Activated CD4-positive, alpha-beta T cell treated with anti-CD3 and anti-CD28 coated beads for 1 hour (primary cell): Measurements from ENCODE around the gene CD22.
"Not testable (repeated sequence)": the region's sequence is repeated elsewhere in the genome, so short reads cannot be mapped to it uniquely, and the experiment has no call there.

Experiments
- DNase-seq: peaks from one replicate; pipeline ENCODE4 v3.0.0-alpha.2; 2020

Gene CD22

GRCh38 chr19:35362261-35363000 lies 33.4 kb downstream of the CD22 start:
- DNase-seq = no peak

GRCh38 chr19:35363001-35363590 lies 34.1 kb downstream of the CD22 start:
- no peak for DNase-seq

DNA sequence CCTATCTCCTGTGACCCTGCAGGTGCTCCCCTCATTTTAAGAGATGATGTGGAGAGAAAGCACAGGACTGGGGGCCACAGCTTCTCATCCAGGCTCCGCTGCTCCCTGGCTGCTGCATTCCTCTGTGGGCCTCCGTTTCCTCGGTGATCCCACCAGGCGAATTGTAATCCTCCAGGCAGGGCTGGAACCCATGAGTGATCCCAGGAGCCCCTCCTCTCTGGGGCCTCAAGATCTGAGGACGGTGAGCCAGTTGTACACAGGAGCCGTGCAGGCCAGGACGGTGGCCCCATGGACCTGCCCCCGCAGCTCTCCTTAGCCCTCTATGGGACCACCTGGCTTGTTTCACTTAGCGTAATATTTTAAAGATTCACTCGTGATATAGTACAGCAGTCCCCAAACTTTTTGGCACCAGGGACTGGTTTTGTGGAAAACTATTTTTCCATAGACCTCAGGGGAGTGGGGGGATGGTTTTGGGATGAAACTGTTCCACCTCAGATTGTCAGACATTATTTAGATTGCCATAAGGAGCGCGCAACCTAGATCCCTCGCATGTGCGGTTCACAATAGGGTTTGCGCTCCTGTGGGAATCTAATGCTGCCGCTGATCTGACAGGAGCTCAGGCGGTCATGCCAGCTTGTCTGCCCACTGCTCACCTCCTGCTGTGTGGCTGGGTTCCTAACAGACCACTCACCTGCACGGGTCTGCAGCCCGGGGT lies 34.9 kb downstream of the CD22 start:
- DNase-seq = no peak

GRCh38 chr19:35365303-35365702 lies 36.3 kb downstream of the CD22 start:
- no peak for DNase-seq

GRCh38 chr19:35368378-35368777 lies 39.4 kb downstream of the CD22 start:
- no peak for DNase-seq

GRCh38 chr19:35369522-35369921 lies 40.5 kb downstream of the CD22 start:
- no peak for DNase-seq

GRCh38 chr19:35370722-35371121 lies 41.7 kb downstream of the CD22 start, which contains the start of gene GPR42:
GPR42 (plus strand) TSS chr19:35371068; CDS start chr19:35371360, 292 bp downstream.
- DNase-seq = no peak

GRCh38 chr19:35373492-35373891 lies 44.5 kb downstream of the CD22 start:
- no peak for DNase-seq

GRCh38 chr19:35374031-35374430 lies 45.0 kb downstream of the CD22 start:
- not testable (repeated sequence) for DNase-seq

- no peak for DNase-seq
Observed at GRCh38 chr19:35375505-35376307, 46.7 kb downstream of the CD22 start.

GRCh38 chr19:35377656-35378055 lies 48.7 kb downstream of the CD22 start:
- DNase-seq = no peak

- no peak for DNase-seq
Observed at GRCh38 chr19:35378356-35378755, 49.4 kb downstream of the CD22 start.

DNA sequence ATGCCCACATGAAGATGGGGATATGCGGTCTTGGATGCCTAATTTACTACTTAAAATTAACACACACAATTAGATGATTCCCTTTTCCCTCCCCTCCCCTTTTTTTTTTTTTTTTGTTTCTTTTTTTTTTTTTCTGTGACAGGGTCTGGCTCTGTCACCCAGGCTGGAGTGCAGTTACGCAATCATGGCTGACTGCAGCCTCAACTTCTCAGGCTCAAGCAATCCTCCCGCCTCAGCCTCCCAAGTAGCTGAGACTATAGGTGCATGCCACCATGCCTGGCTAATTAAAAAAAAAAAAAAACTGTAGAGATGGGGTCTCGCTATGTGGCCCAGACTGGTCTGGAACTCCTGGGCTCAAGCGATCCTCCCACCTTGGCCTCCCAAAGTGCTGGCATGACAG lies 50.6 kb downstream of the CD22 start:
- DNase-seq = not testable (repeated sequence)

DNA sequence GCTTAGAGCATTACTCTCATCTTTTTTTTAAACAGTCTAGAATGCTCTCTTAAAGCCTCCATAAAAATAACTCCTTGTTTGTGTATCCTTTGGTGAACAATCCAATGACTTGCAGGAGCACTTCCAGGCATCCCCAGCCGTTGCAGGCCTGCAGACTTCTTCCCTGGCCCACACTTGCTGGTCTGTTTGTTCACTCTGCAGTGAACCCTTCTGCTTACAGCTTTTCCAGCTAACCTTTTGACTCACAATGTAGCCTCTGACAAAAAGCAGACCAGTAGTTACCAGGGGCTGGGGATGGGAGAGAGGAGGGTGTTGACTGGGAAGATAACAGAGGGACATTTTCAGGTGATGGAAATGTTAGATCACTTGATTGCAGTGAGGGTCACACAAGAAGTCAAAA lies 51.0 kb downstream of the CD22 start:
- DNase-seq = no peak

- DNase-seq = no peak
Observed at GRCh38 chr19:35380450-35381124, 51.6 kb downstream of the CD22 start.

GRCh38 chr19:35381318-35381717 lies 52.3 kb downstream of the CD22 start:
- no peak for DNase-seq

DNA sequence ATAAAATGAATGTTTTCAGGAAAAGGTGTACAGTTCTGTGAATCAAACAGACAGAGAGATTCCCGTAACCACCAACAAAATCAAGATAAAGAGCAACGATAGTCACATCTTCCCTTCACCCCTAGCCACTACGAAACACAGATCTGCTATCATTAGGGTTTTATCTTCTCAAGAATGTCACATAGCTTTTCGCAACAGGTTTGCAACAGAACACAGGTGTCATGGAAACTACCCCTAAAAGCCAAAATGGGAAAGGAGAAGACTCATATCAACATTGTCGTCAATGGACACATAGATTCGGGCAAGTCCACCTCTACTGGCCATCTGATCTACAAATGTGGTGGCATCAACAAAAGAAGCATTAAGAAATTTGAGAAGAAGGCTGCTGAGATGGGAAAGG lies 52.9 kb downstream of the CD22 start:
- DNase-seq = no peak

DNA sequence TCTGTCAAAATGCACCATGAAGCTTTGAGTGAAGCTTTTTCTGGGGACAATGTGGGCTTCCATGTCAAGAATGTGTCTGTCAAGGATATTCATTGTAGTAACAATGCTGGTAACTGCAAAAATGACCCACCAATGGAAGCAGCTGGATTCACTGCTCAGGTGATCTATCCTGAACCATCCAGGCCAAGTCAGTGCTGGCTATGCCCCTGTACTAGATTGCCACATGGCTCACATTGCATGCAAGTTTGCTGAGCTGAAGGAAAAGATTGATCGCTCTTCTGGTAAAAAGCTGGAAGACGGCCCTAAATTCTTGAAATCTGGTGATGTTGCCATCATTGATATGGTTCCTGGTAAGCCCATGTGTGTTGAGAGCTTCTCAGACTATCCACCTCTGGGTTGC lies 54.5 kb downstream of the CD22 start:
- DNase-seq = no peak

DNA sequence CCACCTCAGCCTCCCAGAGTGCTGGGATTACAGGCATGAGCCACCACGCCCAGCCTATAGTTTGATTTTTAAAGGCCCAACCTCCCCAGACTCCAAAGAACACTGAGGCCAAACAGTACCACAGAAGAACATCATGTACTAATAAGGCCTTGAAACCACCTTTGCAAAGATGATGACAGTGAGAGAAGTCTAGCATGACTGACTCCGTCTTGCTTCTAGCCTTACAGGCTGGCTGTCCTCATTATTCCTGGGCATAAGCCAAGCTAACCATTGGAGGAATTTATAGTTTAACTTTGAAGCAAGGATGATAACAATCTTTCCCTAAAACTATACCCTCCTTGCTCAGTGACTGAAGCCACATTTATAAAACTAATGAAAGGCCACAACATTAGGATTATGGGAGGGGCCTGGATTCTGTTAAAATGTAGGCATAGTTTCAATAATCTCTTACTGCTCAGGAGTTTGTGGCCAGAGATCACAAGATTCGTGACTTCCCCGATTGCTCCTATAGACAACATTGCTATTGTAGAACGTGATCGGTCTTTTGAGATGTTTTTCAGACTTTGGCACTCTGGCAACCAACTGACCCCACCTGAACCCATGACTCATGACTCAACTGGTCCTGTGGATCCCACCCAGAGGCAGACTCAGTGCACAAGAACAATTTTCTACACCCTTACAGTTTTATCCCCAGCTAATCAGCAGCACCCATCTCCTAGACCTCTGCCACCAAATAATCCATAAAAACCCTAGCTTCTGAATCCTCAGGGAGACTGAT lies 59.5 kb downstream of the CD22 start:
- DNase-seq = no peak

DNA sequence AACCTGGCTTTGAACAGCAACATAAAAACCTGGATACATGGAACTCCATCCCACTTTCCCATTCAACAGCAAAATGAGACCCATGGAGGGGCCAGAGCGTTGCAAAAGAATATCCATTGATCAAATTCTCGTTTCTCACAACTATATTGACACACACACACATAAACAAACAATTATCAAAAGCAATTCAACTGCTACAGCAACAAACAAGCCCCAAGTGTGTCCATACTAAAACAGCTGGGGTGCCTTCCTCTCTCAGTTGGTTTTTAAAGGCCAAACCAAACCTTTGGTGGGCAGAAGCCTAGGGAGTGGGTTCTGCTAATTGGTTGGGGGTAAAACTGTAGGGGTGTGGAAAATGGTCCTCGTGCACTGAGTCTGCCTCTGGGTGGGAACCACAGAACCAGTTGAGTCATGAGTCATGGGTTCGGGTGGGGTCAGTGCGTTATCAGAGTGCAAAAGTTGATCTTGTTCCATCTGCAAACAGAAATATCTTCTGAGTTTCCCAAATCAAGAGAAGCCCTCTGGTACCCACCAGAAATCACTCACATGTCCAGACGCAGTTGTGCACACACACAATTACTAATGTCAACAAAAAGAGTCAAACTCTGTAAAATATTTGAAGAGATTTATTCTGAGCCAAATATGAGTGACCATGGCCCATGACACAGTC lies 60.3 kb downstream of the CD22 start:
- no peak for DNase-seq
